B cell (primary cell): ENCODE data around the gene CCDC9.

Experiments
- EZH2 ChIP-seq: IDR thresholded peaks from 2 replicates; pipeline ENCODE4 v1.6.1; 2012; ENCODE audit warnings: borderline replicate concordance, low read depth, mild to moderate bottlenecking, moderate library complexity, low read length; ENCODE audit not compliant: insufficient read depth, poor library complexity, severe bottlenecking
- TF ChIP-seq, protein P1 (sequence below): fragments of 200-600 bp; IDR thresholded peaks from one replicate; pipeline ENCODE4 v1.8.0; 2022; ENCODE audit warnings: antibody characterized with exemption, mild to moderate bottlenecking

DNA sequence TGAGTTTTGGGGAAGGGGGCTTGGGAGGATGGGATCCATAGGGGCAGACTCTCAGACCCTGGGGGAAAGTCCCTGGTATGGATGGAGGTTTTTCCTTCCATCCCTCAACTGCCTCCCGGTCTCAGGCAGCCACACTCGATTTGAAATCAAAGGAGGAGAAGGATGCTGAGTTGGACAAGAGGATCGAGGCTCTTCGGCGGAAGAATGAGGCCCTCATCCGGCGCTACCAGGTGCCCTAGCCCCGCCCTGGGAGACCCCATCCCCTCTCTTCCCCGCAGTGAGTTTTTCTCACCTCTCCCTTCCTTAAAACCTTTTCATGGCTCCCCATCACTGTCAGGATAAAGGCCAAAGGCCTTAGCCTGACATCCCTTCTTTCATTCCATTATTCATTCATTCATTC lies 2.1 kb downstream of the CCDC9 start:
- TF ChIP-seq, protein P1, sequence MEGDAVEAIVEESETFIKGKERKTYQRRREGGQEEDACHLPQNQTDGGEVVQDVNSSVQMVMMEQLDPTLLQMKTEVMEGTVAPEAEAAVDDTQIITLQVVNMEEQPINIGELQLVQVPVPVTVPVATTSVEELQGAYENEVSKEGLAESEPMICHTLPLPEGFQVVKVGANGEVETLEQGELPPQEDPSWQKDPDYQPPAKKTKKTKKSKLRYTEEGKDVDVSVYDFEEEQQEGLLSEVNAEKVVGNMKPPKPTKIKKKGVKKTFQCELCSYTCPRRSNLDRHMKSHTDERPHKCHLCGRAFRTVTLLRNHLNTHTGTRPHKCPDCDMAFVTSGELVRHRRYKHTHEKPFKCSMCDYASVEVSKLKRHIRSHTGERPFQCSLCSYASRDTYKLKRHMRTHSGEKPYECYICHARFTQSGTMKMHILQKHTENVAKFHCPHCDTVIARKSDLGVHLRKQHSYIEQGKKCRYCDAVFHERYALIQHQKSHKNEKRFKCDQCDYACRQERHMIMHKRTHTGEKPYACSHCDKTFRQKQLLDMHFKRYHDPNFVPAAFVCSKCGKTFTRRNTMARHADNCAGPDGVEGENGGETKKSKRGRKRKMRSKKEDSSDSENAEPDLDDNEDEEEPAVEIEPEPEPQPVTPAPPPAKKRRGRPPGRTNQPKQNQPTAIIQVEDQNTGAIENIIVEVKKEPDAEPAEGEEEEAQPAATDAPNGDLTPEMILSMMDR = no peak
- no peak for TF ChIP-seq EZH2
